Heart left ventricle (tissue), 13 donors: ENCODE measurements around the gene ZNF488.

Source experiments
- CTCF ChIP-seq, 12 donors: fragments of 200-600 bp; sonication (generic) in 4 of 12; IDR thresholded peaks; one replicate each; pipeline versions ENCODE4 v1.5.0 to v1.8.0; 2018 to 2022; ENCODE audit warnings: antibody characterized with exemption in 12 of 12, mild to moderate bottlenecking in 5 of 12
- POLR2A ChIP-seq, 2 donors: fragments of 450-650 bp; IDR thresholded peaks; one replicate each; pipeline ENCODE4 v1.6.1; 2017; ENCODE audit warnings: antibody characterized with exemption in 2 of 2, mild to moderate bottlenecking in 2 of 2, moderate library complexity in 2 of 2
- donor health status: ischemic (EF 13 %, LVEDD 7.1; RV severe dilation, severe dysfunction).
- donor health status: DM: no; HTN: yes; CAD: no.
- donor health status: DM: no; HTN: no; CAD: no.
- donor health status: ischemic (EF 25% LVEDD 6.9; RV normal size, moderate dysfunction).
- donor health status: ischemic (EF 25% LVEDD 5.7; RV mildly dilated, moderate dysfunction).
- donor health status: ischemic (EF 35%, LVEDD 5.7; RV mildly dilated, moderate dysfunction).
- donor health status: nonischemic (EF 11% LVEDD 7.7; RV severe dilation, severe dysfunction).
- donor health status: DM: yes; HTN: yes; CAD: no.
- donor health status: PGD.
- donor health status: ischemic (EF 29% LVEDD 5.4; RV normal size, mild dysfunction).
- donor health status: nonischemic (EF 23%, LVEDD 6.1; RV moderate dilation, normal function).

- TF ChIP-seq POLR2A (IDR thresholded peaks at IDR 0.05) (no peak), CTCF (IDR thresholded peaks at IDR 0.05) (no peak)
Measured at GRCh38 chr10:47322300-47323061, 61.6 kb downstream of the ZNF488 start, which contains the start of gene GDF2.
